HCT116 (cell line): ENCODE measurements around the gene WFDC6. TPM values are rescaled to one million over a fixed set of nuclear protein-coding genes. Genes with fewer than 3 reads are reported as not detected.

Experiments used
- ATAC-seq: fragments of 200-7000 bp; cut with Tn5 transposase; 2 replicates; pipeline ENCODE4 v1.9.1; 2020; ENCODE audit warnings: mild to moderate bottlenecking, moderate library complexity
- BruUV-seq: library from RNA; stranded (reverse); fragments of 400-500 nt; replicated peaks from 2 replicates; lab custom pipeline; 2021; lab: Mats Ljungman, UMichigan
- CTCF ChIA-PET: fragments of 300-600 bp; sonication (Branson Sonifier 250); formaldehyde crosslinking; loops from one replicate; lab custom pipeline; 2021; ENCODE audit warnings: antibody characterized with exemption; lab: Charles Lee
- POLR2A ChIA-PET: fragments of 300-600, 350-600 bp; sonication (Branson Sonifier 250); formaldehyde crosslinking; loops from one replicate; lab custom pipeline; 2021; ENCODE audit warnings: antibody characterized with exemption; lab: Charles Lee
- RAD21 ChIA-PET, 2 experiments: fragments of 300-600 bp; sonication (Branson Sonifier 250); formaldehyde crosslinking; loops; one replicate each; lab custom pipeline; 2023; ENCODE audit warnings: low total read pairs in 2 of 2; ENCODE audit not compliant: uncharacterized antibody in 2 of 2, unreplicated experiment in 2 of 2, low non-redundant PET in 1 of 2; lab: Charles Lee
- DNase-seq: peaks from one replicate; pipeline ENCODE4 v3.0.0-alpha.2; 2010; ENCODE audit warnings: low read depth, low spot score
- H2AFZ ChIP-seq: fragments of 200-600 bp; shearing (Covaris generic), sonication (generic); 2 replicates; pipeline ENCODE4 v1.6.1; 2017; ENCODE audit warnings: low read depth, mixed run types, mixed read lengths, antibody characterized with exemption, low read length; ENCODE audit not compliant: poor library complexity, severe bottlenecking
- H3K27ac ChIP-seq: 2 replicates; pipeline ENCODE4 v1.5.1; 2012; ENCODE audit warnings: low read depth, low read length
- H3K27me3 ChIP-seq: fragments of 200-600 bp; sonication (generic); 2 replicates; pipeline ENCODE4 v1.6.1; 2016; ENCODE audit warnings: mixed run types, low read length, mixed read lengths; ENCODE audit not compliant: insufficient read depth
- H3K36me3 ChIP-seq, 2 experiments: fragments of 200-500 bp in 1 of 2; fragments of 200-600 bp in 1 of 2; sonication (Bioruptor generic) in 1 of 2; sonication (generic) in 1 of 2; 2 replicates each; pipeline versions ENCODE4 v1.5.1 to v1.6.1; 2014 to 2016; ENCODE audit warnings: low read length in 2 of 2, inconsistent platforms in 1 of 2, mixed read lengths in 1 of 2, mixed run types in 1 of 2; ENCODE audit not compliant: insufficient read depth in 2 of 2, control insufficient read depth in 1 of 2
- H3K4me1 ChIP-seq, 2 experiments: fragments of 200-600 bp in 1 of 2; sonication (generic) in 1 of 2; 2 replicates each; pipeline versions ENCODE4 v1.5.1 to v1.6.1; 2012 to 2017; ENCODE audit warnings: low read length in 2 of 2, inconsistent platforms in 1 of 2, mild to moderate bottlenecking in 1 of 2, mixed read lengths in 1 of 2, mixed run types in 1 of 2, moderate library complexity in 1 of 2; ENCODE audit not compliant: insufficient read depth in 2 of 2, control insufficient read depth in 1 of 2
- H3K4me2 ChIP-seq: fragments of 200-600 bp; sonication (generic); 2 replicates; pipeline ENCODE4 v1.6.1; 2017; ENCODE audit warnings: mixed run types, low read length, mixed read lengths
- H3K4me3 ChIP-seq, 2 experiments: fragments of 200-600 bp in 1 of 2; sonication (generic) in 1 of 2; replicated peaks in 1 of 2; 2 replicates each; pipeline ENCODE4 v1.5.1; 2011 to 2016; ENCODE audit warnings: low read length in 2 of 2, control low read depth in 1 of 2, low read depth in 1 of 2, mild to moderate bottlenecking in 1 of 2, mixed read lengths in 1 of 2, mixed run types in 1 of 2
- H3K79me2 ChIP-seq: fragments of 200-600 bp; sonication (generic); 2 replicates; pipeline ENCODE4 v1.6.1; 2017; ENCODE audit warnings: mild to moderate bottlenecking, mixed run types, low read length, moderate library complexity, mixed read lengths; ENCODE audit not compliant: insufficient read depth
- H3K9ac ChIP-seq: fragments of 200-600 bp; sonication (generic); 2 replicates; pipeline ENCODE4 v1.6.1; 2016; ENCODE audit warnings: low read length, mixed read lengths
- H3K9me2 ChIP-seq: fragments of 200-600 bp; sonication (generic), shearing (Covaris generic); 2 replicates; pipeline ENCODE4 v1.6.1; 2017; ENCODE audit warnings: mixed run types, mild to moderate bottlenecking, moderate library complexity; ENCODE audit not compliant: insufficient read depth
- H3K9me3 ChIP-seq, 2 experiments: fragments of 200-500 bp in 1 of 2; fragments of 200-600 bp in 1 of 2; sonication (Bioruptor generic) in 1 of 2; sonication (generic) in 1 of 2; 2 replicates each; pipeline ENCODE4 v1.6.1; 2014 to 2017; ENCODE audit warnings: low read length in 2 of 2, mixed read lengths in 2 of 2, inconsistent platforms in 1 of 2, low read depth in 1 of 2, mild to moderate bottlenecking in 1 of 2, mixed run types in 1 of 2, moderate library complexity in 1 of 2; ENCODE audit not compliant: control insufficient read depth in 1 of 2, insufficient read depth in 1 of 2
- H4K20me1 ChIP-seq: fragments of 200-600 bp; sonication (generic), shearing (Covaris generic); 2 replicates; pipeline ENCODE4 v1.6.1; 2017; ENCODE audit warnings: mixed run types, mild to moderate bottlenecking, moderate library complexity; ENCODE audit not compliant: insufficient read depth
- intact Hi-C: fragments of 100-400 bp; cut with micrococcal nuclease; formaldehyde crosslinking; loops from 2 replicates; pipeline ENCODE4 v1.10.0; 2022
- total RNA-seq: library from RNA; stranded (reverse); gene quantifications from one replicate; pipeline ENCODE4 v1.2.1, GENCODE V29; 2021; ENCODE audit not compliant: unreplicated experiment
- TF ChIP-seq, protein P1 (sequence below), 3 experiments: fragments of 200-600 bp in 1 of 3; sonication (generic) in 1 of 3; IDR thresholded peaks in 2 of 3; conservative IDR thresholded peaks in 1 of 3; 2 replicates each; pipeline ENCODE4 v1.5.1; 2012 to 2017; ENCODE audit warnings: low read depth in 2 of 3, low read length in 2 of 3, antibody characterized with exemption in 1 of 3, borderline replicate concordance in 1 of 3, control low read depth in 1 of 3, mild to moderate bottlenecking in 1 of 3, mixed read lengths in 1 of 3, mixed run types in 1 of 3, moderate library complexity in 1 of 3; ENCODE audit not compliant: insufficient read depth in 1 of 3
- TF ChIP-seq, protein P2 (sequence below): IDR thresholded peaks from 2 replicates; pipeline ENCODE4 v1.6.1; 2012; ENCODE audit warnings: low read depth

The WFDC6 gene
- total RNA-seq, 1 experiment from 2014 or later: not detected

DNA sequence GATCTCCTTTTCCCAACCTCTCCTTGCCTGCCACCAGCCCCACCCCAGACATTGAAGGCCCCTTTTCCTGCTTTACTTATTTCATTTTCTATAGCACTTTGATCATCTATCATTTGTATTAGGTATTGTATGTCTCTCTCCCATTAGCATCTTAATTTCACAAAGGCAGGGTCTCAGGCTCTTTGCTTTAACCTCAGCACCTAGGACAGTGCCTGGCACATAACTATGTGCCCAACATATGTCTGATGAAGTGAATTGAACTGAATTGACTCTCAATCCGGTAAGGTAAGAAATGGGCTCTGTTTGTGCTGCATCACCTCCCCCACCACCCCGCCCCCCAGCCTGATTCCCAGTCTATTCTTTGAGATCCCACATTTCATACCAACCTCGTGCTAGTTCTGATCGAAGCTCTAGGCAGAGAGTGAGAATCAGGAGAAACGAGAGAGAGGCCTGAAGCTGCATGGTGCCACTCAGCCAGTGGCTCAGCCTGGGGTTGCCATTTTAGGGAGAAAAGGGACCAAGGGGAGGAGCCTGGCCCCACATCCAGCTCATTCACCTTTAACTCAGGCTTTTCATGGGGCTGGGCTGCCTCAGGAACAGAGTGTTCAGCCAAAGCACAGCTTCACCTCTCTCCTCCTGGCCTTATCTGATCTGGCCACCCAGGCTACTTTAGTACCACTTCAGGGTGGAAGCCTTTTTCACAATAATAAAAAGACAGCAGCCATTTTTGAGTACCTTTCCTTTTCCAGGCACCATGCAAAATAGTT lies 24.0 kb downstream of the WFDC6 start, which contains the start of gene SPINT3:
Gene SPINT3 (minus strand): TSS at position 476 of the 767 bp plus-strand sequence. CDS start 14 bp downstream, at position 462.
- Histone ChIP-seq H4K20me1 (no peaks in the 10 kb centered on the region), H3K36me3 (no peaks in the 10 kb centered on the region), H3K4me2 (no peak within 1 kb of the TSS), H3K9ac (no peak within 1 kb of the TSS), H2AFZ (no peak within 1 kb of the TSS), H3K9me2 (no peaks in the 10 kb centered on the region), H3K4me1 (peaks cover 0 to 5% of the 10 kb centered on the region in 2 experiments; a peak in 1 of 4 replicates), H3K9me3 (no peaks in the 10 kb centered on the region), H3K79me2 (no peaks in the 10 kb centered on the region), H3K27ac (no peak within 1 kb of the TSS), H3K4me3 (no peak within 1 kb of the TSS), H3K27me3 (peaks cover 19% of the 10 kb centered on the region; the same call in 1 of the 2 replicates)
- ATAC-seq (no peak), DNase-seq (no peak)
- BruUV-seq: no TSS peak
- ChIA-PET CTCF (no interaction called here), POLR2A (interaction anchor here (0.9 kb wide), 1 partner anchor 30 kb away, joined by 3 read pairs; no protein-coding TSS in a partner anchor), RAD21 (no interaction called here)
- intact Hi-C loops: no loop called here
- TF ChIP-seq, protein P1, sequence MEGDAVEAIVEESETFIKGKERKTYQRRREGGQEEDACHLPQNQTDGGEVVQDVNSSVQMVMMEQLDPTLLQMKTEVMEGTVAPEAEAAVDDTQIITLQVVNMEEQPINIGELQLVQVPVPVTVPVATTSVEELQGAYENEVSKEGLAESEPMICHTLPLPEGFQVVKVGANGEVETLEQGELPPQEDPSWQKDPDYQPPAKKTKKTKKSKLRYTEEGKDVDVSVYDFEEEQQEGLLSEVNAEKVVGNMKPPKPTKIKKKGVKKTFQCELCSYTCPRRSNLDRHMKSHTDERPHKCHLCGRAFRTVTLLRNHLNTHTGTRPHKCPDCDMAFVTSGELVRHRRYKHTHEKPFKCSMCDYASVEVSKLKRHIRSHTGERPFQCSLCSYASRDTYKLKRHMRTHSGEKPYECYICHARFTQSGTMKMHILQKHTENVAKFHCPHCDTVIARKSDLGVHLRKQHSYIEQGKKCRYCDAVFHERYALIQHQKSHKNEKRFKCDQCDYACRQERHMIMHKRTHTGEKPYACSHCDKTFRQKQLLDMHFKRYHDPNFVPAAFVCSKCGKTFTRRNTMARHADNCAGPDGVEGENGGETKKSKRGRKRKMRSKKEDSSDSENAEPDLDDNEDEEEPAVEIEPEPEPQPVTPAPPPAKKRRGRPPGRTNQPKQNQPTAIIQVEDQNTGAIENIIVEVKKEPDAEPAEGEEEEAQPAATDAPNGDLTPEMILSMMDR (IDR thresholded peaks at IDR 0.05 in 2 of 3, conservative IDR thresholded peaks at IDR 0.05 in 1 of 3; ENCODE audit: borderline replicate concordance in 1 of 3, insufficient read depth in 1 of 3, low read depth in 2 of 3, low read length in 2 of 3): no peak
- TF ChIP-seq, protein P2, sequence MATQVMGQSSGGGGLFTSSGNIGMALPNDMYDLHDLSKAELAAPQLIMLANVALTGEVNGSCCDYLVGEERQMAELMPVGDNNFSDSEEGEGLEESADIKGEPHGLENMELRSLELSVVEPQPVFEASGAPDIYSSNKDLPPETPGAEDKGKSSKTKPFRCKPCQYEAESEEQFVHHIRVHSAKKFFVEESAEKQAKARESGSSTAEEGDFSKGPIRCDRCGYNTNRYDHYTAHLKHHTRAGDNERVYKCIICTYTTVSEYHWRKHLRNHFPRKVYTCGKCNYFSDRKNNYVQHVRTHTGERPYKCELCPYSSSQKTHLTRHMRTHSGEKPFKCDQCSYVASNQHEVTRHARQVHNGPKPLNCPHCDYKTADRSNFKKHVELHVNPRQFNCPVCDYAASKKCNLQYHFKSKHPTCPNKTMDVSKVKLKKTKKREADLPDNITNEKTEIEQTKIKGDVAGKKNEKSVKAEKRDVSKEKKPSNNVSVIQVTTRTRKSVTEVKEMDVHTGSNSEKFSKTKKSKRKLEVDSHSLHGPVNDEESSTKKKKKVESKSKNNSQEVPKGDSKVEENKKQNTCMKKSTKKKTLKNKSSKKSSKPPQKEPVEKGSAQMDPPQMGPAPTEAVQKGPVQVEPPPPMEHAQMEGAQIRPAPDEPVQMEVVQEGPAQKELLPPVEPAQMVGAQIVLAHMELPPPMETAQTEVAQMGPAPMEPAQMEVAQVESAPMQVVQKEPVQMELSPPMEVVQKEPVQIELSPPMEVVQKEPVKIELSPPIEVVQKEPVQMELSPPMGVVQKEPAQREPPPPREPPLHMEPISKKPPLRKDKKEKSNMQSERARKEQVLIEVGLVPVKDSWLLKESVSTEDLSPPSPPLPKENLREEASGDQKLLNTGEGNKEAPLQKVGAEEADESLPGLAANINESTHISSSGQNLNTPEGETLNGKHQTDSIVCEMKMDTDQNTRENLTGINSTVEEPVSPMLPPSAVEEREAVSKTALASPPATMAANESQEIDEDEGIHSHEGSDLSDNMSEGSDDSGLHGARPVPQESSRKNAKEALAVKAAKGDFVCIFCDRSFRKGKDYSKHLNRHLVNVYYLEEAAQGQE: peak; percentile 53
